WTC11 (cell line): Measurements from ENCODE around the gene SYNGR3. TPM values are rescaled to one million over a fixed set of nuclear protein-coding genes. Genes with fewer than 3 reads are reported as not detected.
A peak's percentile ranks its signal among the peaks of the same experiment; 100 is the strongest.
"Not testable (repeated sequence)": the region's sequence is repeated elsewhere in the genome, so short reads cannot be mapped to it uniquely, and the experiment has no call there.

ENCODE experiments used
- ATAC-seq: fragments of 200-7000 bp; cut with Tn5 transposase; 2 replicates; pipeline ENCODE4 v1.10.0; 2021; ENCODE audit warnings: mild to moderate bottlenecking, moderate library complexity
- CTCF ChIA-PET: fragments of 300-600 bp; sonication (Branson Sonifier 250); formaldehyde crosslinking; loops from one replicate; lab custom pipeline; 2021; ENCODE audit warnings: antibody characterized with exemption; lab: Charles Lee
- POLR2A ChIA-PET: fragments of 350-600 bp; sonication (Branson Sonifier 250); formaldehyde crosslinking; loops from one replicate; lab custom pipeline; 2021; ENCODE audit warnings: antibody characterized with exemption; lab: Charles Lee
- DNase-seq: peaks from one replicate; pipeline ENCODE4 v3.0.0; 2021; ENCODE audit warnings: low spot score
- H3K27ac Mint-ChIP-seq: 2 replicates; pipeline ENCODE4 v1.8.0; 2021; ENCODE audit warnings: mixed read lengths
- H3K27me3 Mint-ChIP-seq: 2 replicates; pipeline ENCODE4 v1.8.0; 2021; ENCODE audit warnings: low read depth, mild to moderate bottlenecking, moderate library complexity, mixed read lengths
- H3K36me3 Mint-ChIP-seq: 2 replicates; pipeline ENCODE4 v1.8.0; 2021; ENCODE audit warnings: mixed read lengths
- H3K4me1 Mint-ChIP-seq: 2 replicates; pipeline ENCODE4 v1.8.0; 2022; ENCODE audit warnings: mixed read lengths
- H3K4me3 Mint-ChIP-seq: 2 replicates; pipeline ENCODE4 v1.8.0; 2021; ENCODE audit warnings: mild to moderate bottlenecking, moderate library complexity, mixed read lengths
- H3K9me3 Mint-ChIP-seq: 2 replicates; pipeline ENCODE4 v1.8.0; 2021; ENCODE audit warnings: mixed read lengths
- ATF6 ChIP-seq: sonication (generic); formaldehyde crosslinking; IDR thresholded peaks from 2 replicates; pipeline ENCODE4 v1.8.1; 2023; ENCODE audit warnings: mild to moderate bottlenecking, missing genetic modification reagents
- ESRRA ChIP-seq: sonication (generic); formaldehyde crosslinking; IDR thresholded peaks from 2 replicates; pipeline ENCODE4 v1.8.1; 2022; ENCODE audit warnings: mild to moderate bottlenecking, missing genetic modification reagents, borderline replicate concordance
- FOXJ3 ChIP-seq: sonication (generic); formaldehyde crosslinking; IDR thresholded peaks from 2 replicates; pipeline ENCODE4 v1.9.0; 2021; ENCODE audit warnings: missing genetic modification reagents, mild to moderate bottlenecking, borderline replicate concordance
- GABPB1 ChIP-seq: sonication (generic); formaldehyde crosslinking; IDR thresholded peaks from 2 replicates; pipeline ENCODE4 v1.8.1; 2023; ENCODE audit warnings: mild to moderate bottlenecking, missing genetic modification reagents
- GRHL2 ChIP-seq: fragments of 250-450 bp; sonication (Bioruptor Pico); IDR thresholded peaks from 2 replicates; pipeline ENCODE4 v1.8.0; 2022; ENCODE audit warnings: mild to moderate bottlenecking, moderate library complexity; ENCODE audit not compliant: insufficient replicate concordance, severe bottlenecking
- HMGXB4 ChIP-seq: sonication (generic); formaldehyde crosslinking; IDR thresholded peaks from 2 replicates; pipeline ENCODE4 v1.8.1; 2023; ENCODE audit warnings: mild to moderate bottlenecking, moderate library complexity, missing genetic modification reagents
- IRF2 ChIP-seq: sonication (generic); formaldehyde crosslinking; IDR thresholded peaks from 2 replicates; pipeline ENCODE4 v1.8.0; 2022; ENCODE audit warnings: low read depth, missing genetic modification reagents, borderline replicate concordance
- KAT7 ChIP-seq: sonication (generic); formaldehyde crosslinking; IDR thresholded peaks from 2 replicates; pipeline ENCODE4 v1.8.1; 2023; ENCODE audit warnings: missing genetic modification reagents, mild to moderate bottlenecking, borderline replicate concordance
- MAX ChIP-seq: sonication (generic); formaldehyde crosslinking; IDR thresholded peaks from 2 replicates; pipeline ENCODE4 v1.8.0; 2022; ENCODE audit warnings: mild to moderate bottlenecking, missing genetic modification reagents
- NR1H2 ChIP-seq: sonication (generic); formaldehyde crosslinking; IDR thresholded peaks from 2 replicates; pipeline ENCODE4 v1.9.0; 2021; ENCODE audit warnings: mild to moderate bottlenecking, moderate library complexity, missing genetic modification reagents
- NR2C2 ChIP-seq: sonication (generic); formaldehyde crosslinking; IDR thresholded peaks from 2 replicates; pipeline ENCODE4 v1.8.0; 2022; ENCODE audit warnings: mild to moderate bottlenecking, missing genetic modification reagents
- NR3C1 ChIP-seq: sonication (generic); formaldehyde crosslinking; conservative IDR thresholded peaks from 2 replicates; pipeline ENCODE4 v1.8.1; 2023; ENCODE audit warnings: low read depth, mild to moderate bottlenecking, missing genetic modification reagents
- PRDM15 ChIP-seq: sonication (generic); formaldehyde crosslinking; IDR thresholded peaks from 2 replicates; pipeline ENCODE4 v1.8.0; 2022; ENCODE audit warnings: missing genetic modification reagents
- SMAD4 ChIP-seq: sonication (generic); formaldehyde crosslinking; IDR thresholded peaks from 2 replicates; pipeline ENCODE4 v1.8.0; 2022; ENCODE audit warnings: mild to moderate bottlenecking, missing genetic modification reagents
- STAT6 ChIP-seq: sonication (generic); formaldehyde crosslinking; conservative IDR thresholded peaks from 2 replicates; pipeline ENCODE4 v1.8.1; 2023; ENCODE audit warnings: mild to moderate bottlenecking, low read depth, missing genetic modification reagents, moderate library complexity
- TEAD4 ChIP-seq: sonication (generic); formaldehyde crosslinking; IDR thresholded peaks from 2 replicates; pipeline ENCODE4 v1.8.0; 2022; ENCODE audit warnings: mild to moderate bottlenecking, missing genetic modification reagents
- ZNF219 ChIP-seq: sonication (generic); formaldehyde crosslinking; IDR thresholded peaks from 2 replicates; pipeline ENCODE4 v1.8.0; 2023; ENCODE audit warnings: missing genetic modification reagents, mild to moderate bottlenecking, borderline replicate concordance
- ZSCAN18 ChIP-seq: fragments of 250-450 bp; sonication (Bioruptor Pico); IDR thresholded peaks from 2 replicates; pipeline ENCODE4 v2.1.2; 2022; ENCODE audit warnings: mild to moderate bottlenecking, moderate library complexity
- total RNA-seq: library from RNA; stranded (reverse); gene quantifications from 3 replicates; pipeline ENCODE4 v1.2.3, GENCODE V29; 2021

SYNGR3 gene
- total RNA-seq, 1 experiment from 2014 or later: 41.5 TPM

GRCh38 chr16:2033909-2034695, 44.3 kb downstream of the SYNGR3 start:
- H3K27ac Mint-ChIP-seq, POLR2A ChIA-PET: not testable (repeated sequence)
- CTCF ChIA-PET: interaction anchor here (0.7 to 1.1 kb wide), 4 partner anchors 11 to 118 kb away, joined by 3 to 13 read pairs (median 4); partner anchors contain the start of gene NPW

GRCh38 chr16:2034696-2035430, 45.1 kb downstream of the SYNGR3 start:
- H3K4me3 Mint-ChIP-seq: no peak overlapping the region
- no peak for TF ChIP-seq PRDM15 (CRISPR knock-in tag)
- TF ChIP-seq ATF6 (CRISPR knock-in tag): no peak
- TF ChIP-seq TEAD4 (CRISPR knock-in tag): no peak
- TF ChIP-seq ZSCAN18 (CRISPR knock-in tag): no peak
- no peak for TF ChIP-seq GRHL2 (CRISPR knock-in tag)
- no peak for TF ChIP-seq MAX (CRISPR knock-in tag)
- TF ChIP-seq STAT6: no peak
- no peak for TF ChIP-seq SMAD4 (CRISPR knock-in tag)
- no peak for TF ChIP-seq FOXJ3
- no peak for TF ChIP-seq NR3C1 (CRISPR knock-in tag)
- no peak for TF ChIP-seq IRF2
- TF ChIP-seq NR1H2 (CRISPR knock-in tag): no peak
- TF ChIP-seq HMGXB4 (CRISPR knock-in tag): no peak
- no peak for TF ChIP-seq KAT7 (CRISPR knock-in tag)
- TF ChIP-seq NR2C2 (CRISPR knock-in tag): no peak
- TF ChIP-seq ZNF219: no peak
- TF ChIP-seq ESRRA (CRISPR knock-in tag): no peak
- ChIA-PET CTCF (interaction anchor here (1.0 to 2.3 kb wide), 3 partner anchors 12 to 106 kb away, joined by 3 to 12 read pairs (median 4); no protein-coding TSS in a partner anchor), POLR2A (no interaction called here)
- no peaks in the 10 kb centered on the region for H3K36me3 Mint-ChIP-seq
- H3K4me1 Mint-ChIP-seq: no peaks in the 10 kb centered on the region
- no peaks in the 10 kb centered on the region for H3K9me3 Mint-ChIP-seq
- ATAC-seq (no peak), DNase-seq (no peak)
- no peaks in the 10 kb centered on the region for H3K27me3 Mint-ChIP-seq
- H3K27ac Mint-ChIP-seq: no peak overlapping the region

More at GRCh38 chr16:2033909-2034695, 44.3 kb downstream of the SYNGR3 start:
- not testable (repeated sequence) for H3K4me3 Mint-ChIP-seq, H3K9me3 Mint-ChIP-seq, H3K27me3 Mint-ChIP-seq, H3K36me3 Mint-ChIP-seq, ATAC-seq, H3K4me1 Mint-ChIP-seq, DNase-seq
- 0 out of 2 replicates have a peak, but pooled peaks have one; percentile 4 for TF ChIP-seq GABPB1 (CRISPR knock-in tag)
